ENCODE results near the gene MBD3L2. TPM values are rescaled to one million over a fixed set of nuclear protein-coding genes. Genes with fewer than 3 reads are reported as not detected.
"Not testable (repeated sequence)": the region's sequence is repeated elsewhere in the genome, so short reads cannot be mapped to it uniquely, and the experiment has no call there.

Gene MBD3L2
- not detected for total RNA-seq

DNA sequence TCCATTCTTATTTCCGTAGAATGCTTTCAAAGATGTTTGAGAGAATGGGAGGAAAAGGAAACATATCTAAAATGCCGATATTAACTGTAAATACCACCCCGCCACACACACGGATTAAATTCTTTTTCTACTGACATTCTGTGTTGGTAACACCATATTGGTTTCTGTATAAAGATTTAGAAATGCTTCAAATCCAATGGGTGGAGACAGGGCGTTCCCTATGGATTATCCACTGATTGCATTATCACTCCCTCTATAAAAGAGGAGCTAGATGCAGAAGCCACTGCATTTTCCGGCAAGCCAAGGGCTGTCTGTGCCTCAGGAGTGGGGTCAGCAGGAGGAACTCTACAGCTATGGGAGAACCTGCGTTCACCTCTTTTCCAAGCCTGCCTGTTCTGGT, at the start of gene MBD3L2:
Gene MBD3L2, plus strand, starts transcription at position 301 of the 400 bp plus-strand sequence. Its CDS starts 53 bp downstream, at position 354.
- DNase-seq (ENCODE audit: low spot score); H3K9me3 ChIP-seq; H3K4me3 ChIP-seq; H3K27ac ChIP-seq; H3K27me3 ChIP-seq; H3K36me3 ChIP-seq; H3K4me1 ChIP-seq: not testable (repeated sequence)

DNA sequence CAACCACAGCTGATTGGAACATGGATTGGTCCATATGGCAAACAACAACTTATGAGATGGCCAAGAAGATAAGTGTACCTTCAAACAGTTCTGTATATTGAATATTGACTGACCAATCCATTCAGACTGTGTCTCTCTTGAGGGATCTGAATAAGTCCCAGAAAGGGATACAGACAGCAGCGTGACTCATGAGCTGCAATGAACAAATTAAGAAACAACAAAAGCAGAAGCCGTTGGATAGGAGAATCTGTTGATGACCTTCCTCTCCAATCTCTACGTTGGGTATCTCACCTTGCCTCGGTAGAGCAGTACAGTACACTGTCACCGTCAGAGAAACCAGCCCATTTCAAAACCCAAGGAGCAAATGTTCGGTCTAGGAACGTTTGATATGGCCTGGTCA, 49.2 kb upstream of the MBD3L2 start:
- no peak for DNase-seq (ENCODE audit: low spot score)
- no peak overlapping the region for H3K4me3 ChIP-seq
- TF ChIP-seq, protein P1, sequence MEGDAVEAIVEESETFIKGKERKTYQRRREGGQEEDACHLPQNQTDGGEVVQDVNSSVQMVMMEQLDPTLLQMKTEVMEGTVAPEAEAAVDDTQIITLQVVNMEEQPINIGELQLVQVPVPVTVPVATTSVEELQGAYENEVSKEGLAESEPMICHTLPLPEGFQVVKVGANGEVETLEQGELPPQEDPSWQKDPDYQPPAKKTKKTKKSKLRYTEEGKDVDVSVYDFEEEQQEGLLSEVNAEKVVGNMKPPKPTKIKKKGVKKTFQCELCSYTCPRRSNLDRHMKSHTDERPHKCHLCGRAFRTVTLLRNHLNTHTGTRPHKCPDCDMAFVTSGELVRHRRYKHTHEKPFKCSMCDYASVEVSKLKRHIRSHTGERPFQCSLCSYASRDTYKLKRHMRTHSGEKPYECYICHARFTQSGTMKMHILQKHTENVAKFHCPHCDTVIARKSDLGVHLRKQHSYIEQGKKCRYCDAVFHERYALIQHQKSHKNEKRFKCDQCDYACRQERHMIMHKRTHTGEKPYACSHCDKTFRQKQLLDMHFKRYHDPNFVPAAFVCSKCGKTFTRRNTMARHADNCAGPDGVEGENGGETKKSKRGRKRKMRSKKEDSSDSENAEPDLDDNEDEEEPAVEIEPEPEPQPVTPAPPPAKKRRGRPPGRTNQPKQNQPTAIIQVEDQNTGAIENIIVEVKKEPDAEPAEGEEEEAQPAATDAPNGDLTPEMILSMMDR (IDR thresholded peaks at IDR 0.05): no peak
- H3K27me3 ChIP-seq: no peaks in the 10 kb centered on the region
- H3K36me3 ChIP-seq: no peaks in the 10 kb centered on the region
- no peak overlapping the region for H3K27ac ChIP-seq
- H3K4me1 ChIP-seq: no peaks in the 10 kb centered on the region
- no peaks in the 10 kb centered on the region for H3K9me3 ChIP-seq

DNA sequence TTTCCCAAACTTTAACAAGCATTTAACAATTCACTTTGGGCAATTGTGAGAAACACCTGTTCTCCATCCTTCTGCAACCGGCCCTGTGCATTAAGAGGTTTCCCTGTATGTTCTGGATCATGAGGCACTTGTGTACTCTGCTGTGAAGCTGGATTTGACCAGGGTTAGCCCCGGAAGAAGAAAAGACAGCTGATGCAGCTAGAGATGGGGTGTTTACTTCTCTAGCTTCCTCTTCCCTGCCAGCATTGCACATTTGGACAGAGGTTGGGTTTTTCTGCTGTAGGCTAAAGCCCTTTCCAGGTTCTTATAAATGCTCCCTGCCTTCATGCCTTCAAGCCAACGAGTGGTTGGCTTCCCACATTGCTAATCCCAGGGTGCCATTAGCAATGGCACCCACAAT, 48.8 kb upstream of the MBD3L2 start:
- no peak overlapping the region for H3K27ac ChIP-seq
- H3K4me3 ChIP-seq: no peak overlapping the region
- TF ChIP-seq, protein P1 (IDR thresholded peaks at IDR 0.05): no peak

DNA sequence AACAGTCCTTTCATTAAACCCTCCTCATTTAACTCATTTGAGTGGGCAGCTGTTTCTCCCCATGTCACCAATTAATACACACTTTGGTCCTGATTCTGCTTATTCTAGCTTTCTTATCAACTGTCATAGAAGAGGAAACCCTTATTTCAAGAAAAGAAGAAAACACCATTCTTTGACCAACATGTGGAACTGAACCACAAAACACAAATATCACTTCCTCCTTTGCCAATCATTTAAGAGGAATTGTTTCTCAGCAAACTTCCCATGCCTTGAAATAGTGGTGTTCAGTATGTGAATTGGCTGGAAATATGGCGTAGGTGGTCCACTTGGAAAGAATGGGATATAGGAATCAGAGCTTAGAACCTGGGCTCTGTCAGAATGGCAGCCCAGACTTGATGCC, 48.3 kb upstream of the MBD3L2 start:
- no peaks in the 10 kb centered on the region for H3K27me3 ChIP-seq
- H3K9me3 ChIP-seq: no peaks in the 10 kb centered on the region
- no peak for DNase-seq (ENCODE audit: low spot score)
- no peak overlapping the region for H3K27ac ChIP-seq
- H3K4me1 ChIP-seq: no peaks in the 10 kb centered on the region
- TF ChIP-seq, protein P1 (IDR thresholded peaks at IDR 0.05): no peak
- no peaks in the 10 kb centered on the region for H3K36me3 ChIP-seq
- no peak overlapping the region for H3K4me3 ChIP-seq

More for the DNA sequence above, 48.8 kb upstream of the MBD3L2 start:
- Histone ChIP-seq H3K4me1 (no peaks in the 10 kb centered on the region), H3K27me3 (no peaks in the 10 kb centered on the region), H3K9me3 (no peaks in the 10 kb centered on the region), H3K36me3 (no peaks in the 10 kb centered on the region)
- DNase-seq (ENCODE audit: low spot score): no peak

DNA sequence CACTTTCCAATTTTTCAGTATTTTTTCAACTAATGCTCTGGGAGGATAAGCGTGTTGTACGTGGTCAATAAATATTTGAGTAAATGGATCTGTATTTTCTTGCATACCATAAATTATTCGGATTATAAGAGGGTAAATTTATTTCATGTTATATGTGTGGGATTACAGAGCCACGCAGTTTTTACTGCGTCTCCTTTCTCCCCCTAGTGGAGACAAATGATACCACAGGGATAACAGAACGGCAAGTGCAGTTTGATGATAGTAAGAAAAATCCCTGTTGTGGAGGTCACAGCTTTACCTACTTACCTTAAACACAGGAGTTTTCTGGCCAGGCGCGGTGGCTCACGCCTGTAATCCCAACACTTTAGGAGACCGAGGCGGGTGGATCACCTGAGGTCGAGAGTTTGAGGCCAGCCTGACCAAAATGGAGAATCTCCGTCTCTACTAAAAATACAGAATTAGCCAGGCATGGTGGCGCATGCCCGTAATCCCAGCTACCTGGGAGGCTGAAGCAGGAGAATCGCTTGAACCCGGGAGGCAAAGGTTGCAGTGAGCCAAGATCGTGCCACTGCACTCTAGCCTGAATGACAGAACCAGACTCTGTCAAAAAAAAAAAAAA, 44.7 kb upstream of the MBD3L2 start:
- DNase-seq (ENCODE audit: low spot score): no peak
- H3K4me1 ChIP-seq: no peaks in the 10 kb centered on the region
- TF ChIP-seq, protein P1 (IDR thresholded peaks at IDR 0.05): no peak
- H3K27ac ChIP-seq: no peak overlapping the region
- H3K9me3 ChIP-seq: no peaks in the 10 kb centered on the region
- H3K4me3 ChIP-seq: no peak overlapping the region
- H3K27me3 ChIP-seq: no peaks in the 10 kb centered on the region
- no peaks in the 10 kb centered on the region for H3K36me3 ChIP-seq

DNA sequence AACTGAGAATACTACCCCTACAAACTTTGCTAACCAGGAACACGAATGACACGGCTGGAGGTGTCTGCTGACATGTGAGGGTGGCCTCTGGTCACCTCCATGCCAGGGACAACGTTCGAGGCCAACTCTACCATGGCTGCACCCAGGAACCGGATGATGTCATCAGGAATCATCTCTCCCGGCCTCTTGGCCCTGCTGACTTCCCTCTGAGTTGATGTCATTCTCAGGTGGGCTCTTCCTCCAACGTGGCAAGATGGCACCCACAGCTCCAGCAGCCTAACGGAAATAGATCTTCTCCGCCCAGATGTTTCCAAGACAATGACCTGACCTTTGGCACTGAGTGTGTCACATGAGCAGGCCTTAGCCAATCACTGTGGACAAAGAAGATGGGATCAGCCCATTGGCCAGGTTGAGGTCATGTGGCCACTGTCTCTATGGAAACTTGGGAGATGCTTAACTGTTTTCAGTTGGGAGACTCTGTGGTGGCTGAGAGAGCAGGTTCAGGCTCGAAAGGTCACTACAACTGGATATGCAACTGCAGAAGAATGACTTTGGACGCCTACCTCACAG, 42.9 kb upstream of the MBD3L2 start:
- no peak overlapping the region for H3K4me3 ChIP-seq

More for the DNA sequence above, 42.9 kb upstream of the MBD3L2 start:
- Histone ChIP-seq H3K4me1 (no peaks in the 10 kb centered on the region), H3K27me3 (no peaks in the 10 kb centered on the region), H3K9me3 (no peaks in the 10 kb centered on the region), H3K27ac (no peak overlapping the region), H3K36me3 (no peaks in the 10 kb centered on the region)
- TF ChIP-seq, protein P1 (IDR thresholded peaks at IDR 0.05): no peak
- no peak for DNase-seq (ENCODE audit: low spot score)
